Mesendoderm (in vitro differentiated cells): ENCODE data around the gene CERS6.

Source experiments
- DNase-seq: peaks from one replicate; pipeline ENCODE4 v3.0.0; 2013
- H2AK5ac ChIP-seq: 2 replicates; pipeline ENCODE4 v1.6.1; 2013; ENCODE audit warnings: low read length, inconsistent platforms
- H2BK120ac ChIP-seq: 2 replicates; pipeline ENCODE4 v1.6.1; 2013; ENCODE audit warnings: low read depth, mild to moderate bottlenecking, low read length, moderate library complexity, mixed read lengths
- H2BK15ac ChIP-seq: replicated peaks from 2 replicates; pipeline ENCODE4 v1.6.1; 2013; ENCODE audit warnings: low read depth, mild to moderate bottlenecking, moderate library complexity
- H2BK5ac ChIP-seq: 2 replicates; pipeline ENCODE4 v1.6.1; 2013; ENCODE audit warnings: low read length, inconsistent platforms
- H3K18ac ChIP-seq: 2 replicates; pipeline ENCODE4 v1.6.1; 2013; ENCODE audit warnings: mild to moderate bottlenecking, low read length, mixed read lengths
- H3K23ac ChIP-seq: one replicate; pipeline ENCODE4 v1.6.1; 2013; ENCODE audit warnings: low read length
- H3K27ac ChIP-seq: 2 replicates; pipeline ENCODE4 v1.5.1; 2013; ENCODE audit warnings: low read depth, mild to moderate bottlenecking, inconsistent platforms, low read length, moderate library complexity
- H3K27me3 ChIP-seq: 2 replicates; pipeline ENCODE4 v1.6.1; 2013; ENCODE audit warnings: low read length, control low read depth, mild to moderate bottlenecking, inconsistent platforms; ENCODE audit not compliant: insufficient read depth, poor library complexity
- H3K36me3 ChIP-seq: 2 replicates; pipeline ENCODE4 v1.6.1; 2013; ENCODE audit warnings: low read length, inconsistent platforms; ENCODE audit not compliant: control insufficient read depth, insufficient read depth
- H3K4ac ChIP-seq: one replicate; pipeline ENCODE4 v1.6.1; 2013; ENCODE audit warnings: low read depth, mild to moderate bottlenecking, low read length, moderate library complexity
- H3K4me1 ChIP-seq: 2 replicates; pipeline ENCODE4 v1.6.1; 2013; ENCODE audit warnings: low read depth, low read length, inconsistent platforms; ENCODE audit not compliant: control insufficient read depth
- H3K4me2 ChIP-seq: 2 replicates; pipeline ENCODE4 v1.6.1; 2013; ENCODE audit warnings: low read length
- H3K4me3 ChIP-seq: 2 replicates; pipeline ENCODE4 v1.5.1; 2013; ENCODE audit warnings: mild to moderate bottlenecking, low read length
- H3K56ac ChIP-seq: one replicate; pipeline ENCODE4 v1.6.1; 2013; ENCODE audit warnings: low read length
- H3K79me1 ChIP-seq: 2 replicates; pipeline ENCODE4 v1.6.1; 2013; ENCODE audit warnings: low read length, inconsistent platforms
- H3K79me2 ChIP-seq: 2 replicates; pipeline ENCODE4 v1.6.1; 2013; ENCODE audit warnings: mild to moderate bottlenecking, low read length; ENCODE audit not compliant: control insufficient read depth, insufficient read depth
- H3K9ac ChIP-seq: 2 replicates; pipeline ENCODE4 v1.6.1; 2013; ENCODE audit warnings: low read length, inconsistent platforms
- H4K5ac ChIP-seq: one replicate; pipeline ENCODE4 v1.6.1; 2013; ENCODE audit warnings: low read length
- H4K8ac ChIP-seq: one replicate; pipeline ENCODE4 v1.6.1; 2013; ENCODE audit warnings: low read depth, mild to moderate bottlenecking, control low read depth, low read length, moderate library complexity
- WGBS: extraction: QIAGEN DNeasy Blood & Tissue Kit; methylation state at CpG from one replicate; pipeline ENCODE4 v1.1.7; 2013; ENCODE audit warnings: low lambda C conversion rate, missing lambda C conversion rate; ENCODE audit not compliant: insufficient coverage; ENCODE audit errors: extremely low coverage; 5-methylcytosine and 5-hydroxymethylcytosine counted together

The CERS6 gene

GRCh38 chr2:168770796-168771195 lies 314.7 kb downstream of the CERS6 start:
- Histone ChIP-seq H3K79me2 (no peaks in the 10 kb centered on the region), H3K79me1 (no peaks in the 10 kb centered on the region), H3K9ac (no peak overlapping the region), H2BK120ac (no peak overlapping the region), H3K4me3 (no peak overlapping the region), H3K36me3 (no peaks in the 10 kb centered on the region), H3K27me3 (no peaks in the 10 kb centered on the region), H3K56ac (no peak overlapping the region), H4K5ac (no peak overlapping the region), H2BK15ac (no peak overlapping the region), H3K27ac (no peak overlapping the region), H2AK5ac (no peak overlapping the region), H3K4me1 (peaks cover 1% of the 10 kb centered on the region), H3K4me2 (no peak overlapping the region), H3K4ac (no peak overlapping the region), H4K8ac (no peak overlapping the region), H2BK5ac (no peak overlapping the region), H3K18ac (no peak overlapping the region), H3K23ac (no peak overlapping the region)
- no peak for DNase-seq
- WGBS, result no CpG with 5 or more reads among the region's 2 CpGs

- DNase-seq, result no peak
These were observed 316.6 kb downstream of the CERS6 start for GRCh38 chr2:168772704-168773103.

GRCh38 chr2:168773128-168773527 lies 317.1 kb downstream of the CERS6 start:
- Histone ChIP-seq H3K4me3 (no peak overlapping the region), H2AK5ac (no peak overlapping the region), H2BK15ac (no peak overlapping the region), H3K9ac (no peak overlapping the region), H4K5ac (no peak overlapping the region), H3K4ac (no peak overlapping the region), H3K79me2 (no peaks in the 10 kb centered on the region), H3K4me1 (peaks cover 1% of the 10 kb centered on the region), H3K4me2 (no peak overlapping the region), H3K18ac (no peak overlapping the region), H4K8ac (no peak overlapping the region), H3K56ac (no peak overlapping the region), H2BK120ac (no peak overlapping the region), H3K36me3 (no peaks in the 10 kb centered on the region), H3K27me3 (no peaks in the 10 kb centered on the region), H3K23ac (no peak overlapping the region), H2BK5ac (no peak overlapping the region), H3K79me1 (no peaks in the 10 kb centered on the region), H3K27ac (no peak overlapping the region)
- WGBS, result no CpG with 5 or more reads among the region's 2 CpGs
- no peak for DNase-seq

More at GRCh38 chr2:168772704-168773103, 316.6 kb downstream of the CERS6 start:
- H3K4me3 ChIP-seq, result no peak overlapping the region
- no peak overlapping the region for H3K23ac ChIP-seq
- no peak overlapping the region for H2BK5ac ChIP-seq
- H3K18ac ChIP-seq, result no peak overlapping the region
- no peak overlapping the region for H3K9ac ChIP-seq
- H3K56ac ChIP-seq, result no peak overlapping the region
- no peak overlapping the region for H3K4me2 ChIP-seq
- H4K5ac ChIP-seq, result no peak overlapping the region
- no peak overlapping the region for H4K8ac ChIP-seq
- WGBS, result no CpG with 5 or more reads among the region's 1 CpG
- no peak overlapping the region for H2AK5ac ChIP-seq
- H2BK15ac ChIP-seq, result no peak overlapping the region
- H3K79me2 ChIP-seq, result no peaks in the 10 kb centered on the region
- H2BK120ac ChIP-seq, result no peak overlapping the region
- no peak overlapping the region for H3K4ac ChIP-seq
- H3K27me3 ChIP-seq, result no peaks in the 10 kb centered on the region
- no peaks in the 10 kb centered on the region for H3K36me3 ChIP-seq
- peaks cover 1% of the 10 kb centered on the region for H3K4me1 ChIP-seq
- no peaks in the 10 kb centered on the region for H3K79me1 ChIP-seq
- peak overlapping the region; percentile 28 for H3K27ac ChIP-seq

- Histone ChIP-seq H2AK5ac (no peak overlapping the region), H4K5ac (no peak overlapping the region), H3K18ac (no peak overlapping the region), H3K4me3 (no peak overlapping the region), H2BK120ac (no peak overlapping the region), H3K36me3 (no peaks in the 10 kb centered on the region), H3K56ac (peak overlapping the region; percentile 39), H3K27ac (no peak overlapping the region), H3K9ac (no peak overlapping the region), H3K4me2 (no peak overlapping the region), H2BK5ac (no peak overlapping the region), H3K4ac (no peak overlapping the region), H3K79me1 (no peaks in the 10 kb centered on the region), H3K79me2 (no peaks in the 10 kb centered on the region), H3K4me1 (peaks cover 1% of the 10 kb centered on the region), H2BK15ac (no peak overlapping the region), H3K23ac (no peak overlapping the region), H3K27me3 (no peaks in the 10 kb centered on the region), H4K8ac (no peak overlapping the region)
- WGBS, result no CpG with 5 or more reads among the region's 9 CpGs
- DNase-seq, result peak; percentile 95
These were observed 317.8 kb downstream of the CERS6 start for GRCh38 chr2:168773719-168774521.

GRCh38 chr2:168775837-168776236 lies 319.8 kb downstream of the CERS6 start:
- Histone ChIP-seq H3K4me1 (peaks cover 1% of the 10 kb centered on the region), H2BK120ac (no peak overlapping the region), H3K27ac (no peak overlapping the region), H3K9ac (no peak overlapping the region), H2BK5ac (no peak overlapping the region), H3K56ac (no peak overlapping the region), H2BK15ac (no peak overlapping the region), H3K18ac (no peak overlapping the region), H3K27me3 (no peaks in the 10 kb centered on the region), H3K4ac (no peak overlapping the region), H4K8ac (no peak overlapping the region), H2AK5ac (no peak overlapping the region), H3K23ac (no peak overlapping the region), H3K79me1 (no peaks in the 10 kb centered on the region), H3K4me2 (no peak overlapping the region), H3K79me2 (no peaks in the 10 kb centered on the region), H4K5ac (no peak overlapping the region), H3K36me3 (no peaks in the 10 kb centered on the region), H3K4me3 (no peak overlapping the region)
- DNase-seq, result no peak
- WGBS, result no CpG with 5 or more reads among the region's 1 CpG

- Histone ChIP-seq H2AK5ac (no peak overlapping the region), H2BK15ac (no peak overlapping the region), H3K36me3 (no peaks in the 10 kb centered on the region), H3K27me3 (no peaks in the 10 kb centered on the region), H3K4ac (no peak overlapping the region), H3K4me3 (no peak overlapping the region), H3K79me1 (no peaks in the 10 kb centered on the region), H3K18ac (no peak overlapping the region), H3K27ac (no peak overlapping the region), H3K4me1 (no peaks in the 10 kb centered on the region), H3K9ac (no peak overlapping the region), H3K23ac (no peak overlapping the region), H2BK5ac (no peak overlapping the region), H3K56ac (no peak overlapping the region), H3K4me2 (no peak overlapping the region), H3K79me2 (no peaks in the 10 kb centered on the region), H4K5ac (no peak overlapping the region), H4K8ac (no peak overlapping the region), H2BK120ac (no peak overlapping the region)
- DNase-seq, result no peak
- no CpG with 5 or more reads among the region's 1 CpG for WGBS
These were observed 324.6 kb downstream of the CERS6 start for GRCh38 chr2:168780669-168781071.
